A172 (cell line): ENCODE data around the gene SLC1A7. TPM values are rescaled to one million over a fixed set of nuclear protein-coding genes. Genes with fewer than 3 reads are reported as not detected.

ENCODE experiments used
- DNase-seq: peaks from one replicate; pipeline ENCODE4 v3.0.0-alpha.2; 2015; ENCODE audit warnings: low spot score
- total RNA-seq: library from RNA; depleted of rRNA; stranded (reverse); fragments of >200 nt; shearing (Covaris generic); gene quantifications from 2 replicates; pipeline ENCODE4 v1.2.3, GENCODE V29; 2014

SLC1A7 gene
- total RNA-seq, 1 experiment from 2014 or later, result not detected

- DNase-seq, result no peak
These were observed 26.1 kb downstream of the SLC1A7 start for GRCh38 chr1:53116307-53116810.

DNA sequence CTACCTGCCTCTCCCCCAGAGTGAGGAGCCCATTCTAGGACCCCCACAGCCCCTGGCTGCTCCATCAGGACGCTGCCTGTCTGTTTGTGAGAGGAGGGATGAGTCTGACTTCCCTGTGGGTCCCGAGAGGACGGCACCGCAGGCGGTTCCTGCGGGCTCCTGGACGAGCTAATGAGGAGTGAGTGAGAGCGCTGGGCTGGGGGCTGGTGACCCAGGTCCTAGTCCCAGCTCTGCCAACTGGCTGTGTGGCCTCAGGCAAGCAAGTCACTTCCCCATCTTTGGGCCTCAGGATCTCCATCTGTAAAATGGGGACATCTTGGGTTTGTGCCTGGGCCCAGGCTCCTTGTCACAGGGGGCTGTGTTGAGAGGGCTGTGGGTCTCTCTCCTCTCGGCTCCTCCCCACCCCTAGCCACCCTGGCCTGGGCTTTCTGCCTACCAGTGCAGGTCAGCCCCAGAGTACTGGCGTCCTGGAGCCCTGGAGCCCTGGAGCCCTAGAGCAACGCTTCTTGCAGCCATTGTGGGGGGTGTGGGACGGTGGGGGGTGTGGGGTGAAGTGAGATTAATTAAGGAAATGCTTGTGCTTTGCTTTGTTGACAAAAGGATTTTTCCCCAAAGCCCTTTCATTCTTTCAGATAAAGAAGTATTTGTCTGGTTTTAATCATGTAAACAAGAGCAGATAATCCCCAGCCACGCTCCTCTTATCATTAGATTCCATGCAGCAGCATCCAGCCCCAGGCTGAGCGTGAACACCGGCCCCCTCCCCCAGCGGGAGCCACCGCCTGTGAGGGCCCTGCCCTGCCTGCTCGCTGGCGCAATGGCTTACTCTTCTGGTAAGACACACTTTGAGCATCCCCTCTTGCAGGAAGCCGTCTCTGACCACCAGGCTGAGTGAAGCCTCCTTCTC lies 26.8 kb downstream of the SLC1A7 start:
- DNase-seq, result no peak

GRCh38 chr1:53114581-53115400 lies 27.6 kb downstream of the SLC1A7 start:
- no peak for DNase-seq

DNA sequence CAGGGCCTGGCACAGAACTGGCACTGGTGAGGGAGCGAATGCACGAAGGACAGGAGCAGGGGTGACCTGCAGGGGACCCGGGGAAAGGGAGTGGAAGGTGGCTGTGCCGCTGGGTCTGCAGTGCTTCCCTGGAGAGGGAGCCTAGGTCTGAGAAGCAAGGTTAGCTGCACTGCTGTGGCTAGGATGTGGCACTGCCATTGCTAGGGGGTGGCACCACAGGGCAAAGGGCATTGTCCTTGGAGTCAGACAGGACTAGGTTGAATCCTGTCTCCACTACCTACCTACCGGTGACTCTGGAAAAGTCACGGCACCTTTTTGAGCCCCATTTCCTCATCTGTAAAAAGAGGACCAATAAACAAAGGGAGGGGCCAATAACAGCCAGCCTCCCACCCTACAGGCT lies 28.3 kb downstream of the SLC1A7 start:
- DNase-seq, result no peak

- no peak for DNase-seq
These were observed 29.6 kb downstream of the SLC1A7 start for GRCh38 chr1:53112861-53113260.

DNA sequence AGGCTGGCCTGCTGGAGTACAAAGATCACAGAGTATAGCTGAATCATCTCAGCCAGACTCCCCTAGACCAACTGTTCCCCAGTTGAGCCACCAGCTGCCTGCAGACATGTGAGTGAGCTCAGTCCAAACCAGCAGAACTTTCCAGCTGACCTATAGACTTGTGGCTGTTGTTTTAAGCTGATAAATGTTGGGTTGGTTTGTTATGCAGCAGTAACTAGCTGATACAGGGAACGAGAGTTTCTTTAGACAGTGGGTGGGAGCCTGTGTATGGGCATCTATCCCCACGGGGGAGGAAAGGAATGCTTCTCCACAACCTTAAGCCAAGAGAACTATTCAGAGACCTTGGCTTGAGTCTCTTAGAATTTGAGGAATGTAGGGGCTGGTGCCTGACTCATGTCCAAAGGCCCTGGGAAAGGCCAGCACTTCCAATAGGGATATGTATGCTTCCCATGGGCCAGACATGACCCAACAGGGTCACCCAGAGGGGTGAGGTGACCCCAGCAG lies 30.1 kb downstream of the SLC1A7 start:
- peak; percentile 46 for DNase-seq

- no peak for DNase-seq
These were observed 30.7 kb downstream of the SLC1A7 start for GRCh38 chr1:53111693-53112092.

DNA sequence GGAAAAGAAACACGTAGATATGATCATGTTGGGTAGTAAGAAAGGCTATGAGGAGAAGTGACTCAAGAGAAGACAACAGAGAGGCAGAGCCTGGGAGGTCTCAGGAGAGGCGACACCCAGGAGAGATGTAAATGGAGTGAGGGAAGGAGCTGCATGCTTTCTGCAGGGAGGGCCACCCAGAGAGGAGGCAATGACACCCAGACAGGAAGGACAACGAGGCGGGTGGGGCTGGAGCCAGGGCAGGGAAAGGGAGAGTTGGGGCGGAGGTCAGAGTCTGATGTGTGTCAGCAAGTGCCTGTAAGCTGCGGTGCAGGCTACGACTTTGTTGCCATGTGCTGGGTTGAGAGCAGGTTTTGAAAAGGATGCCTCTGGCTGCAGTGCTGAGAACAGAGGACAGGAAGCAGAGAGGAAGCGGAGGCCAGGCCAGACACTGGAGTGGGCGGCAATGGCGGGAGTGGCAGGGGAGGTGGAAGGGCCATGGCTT lies 31.3 kb downstream of the SLC1A7 start:
- no peak for DNase-seq

DNA sequence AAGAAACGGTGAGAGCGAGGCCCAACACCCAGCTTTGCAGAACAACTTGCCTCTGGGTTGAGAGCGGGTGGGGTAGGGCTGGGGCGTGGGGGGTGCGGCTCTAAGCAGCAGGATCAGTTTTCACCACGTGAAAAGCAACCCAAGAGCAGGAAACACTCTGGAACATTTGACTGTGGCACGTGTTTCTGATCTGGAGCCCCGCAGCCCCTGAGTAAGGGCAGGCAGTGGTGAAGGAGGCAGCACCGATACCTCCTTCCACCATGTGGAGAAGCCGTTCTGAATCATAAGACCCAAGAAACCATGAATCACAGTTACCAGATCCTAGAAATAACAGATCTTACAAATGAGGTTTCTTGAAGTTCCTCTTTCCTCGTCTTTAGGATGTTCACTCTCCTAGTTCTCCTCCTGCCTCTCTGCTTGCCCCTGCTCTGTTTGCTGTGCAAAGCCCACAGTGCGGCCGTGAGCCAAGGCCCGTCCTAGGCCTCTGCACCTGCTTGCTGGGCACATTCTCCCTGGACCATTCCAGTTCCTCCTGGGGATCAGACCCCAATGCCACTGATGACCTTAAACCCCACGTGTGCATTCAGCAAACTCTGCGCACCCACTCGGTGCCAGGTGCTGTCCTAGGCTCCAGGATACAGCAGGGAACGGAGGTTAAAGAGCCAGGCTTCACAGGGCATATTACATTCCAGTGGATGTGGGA lies 31.9 kb downstream of the SLC1A7 start:
- no peak for DNase-seq

GRCh38 chr1:53108646-53109580 lies 33.5 kb downstream of the SLC1A7 start:
- no peak for DNase-seq

DNA sequence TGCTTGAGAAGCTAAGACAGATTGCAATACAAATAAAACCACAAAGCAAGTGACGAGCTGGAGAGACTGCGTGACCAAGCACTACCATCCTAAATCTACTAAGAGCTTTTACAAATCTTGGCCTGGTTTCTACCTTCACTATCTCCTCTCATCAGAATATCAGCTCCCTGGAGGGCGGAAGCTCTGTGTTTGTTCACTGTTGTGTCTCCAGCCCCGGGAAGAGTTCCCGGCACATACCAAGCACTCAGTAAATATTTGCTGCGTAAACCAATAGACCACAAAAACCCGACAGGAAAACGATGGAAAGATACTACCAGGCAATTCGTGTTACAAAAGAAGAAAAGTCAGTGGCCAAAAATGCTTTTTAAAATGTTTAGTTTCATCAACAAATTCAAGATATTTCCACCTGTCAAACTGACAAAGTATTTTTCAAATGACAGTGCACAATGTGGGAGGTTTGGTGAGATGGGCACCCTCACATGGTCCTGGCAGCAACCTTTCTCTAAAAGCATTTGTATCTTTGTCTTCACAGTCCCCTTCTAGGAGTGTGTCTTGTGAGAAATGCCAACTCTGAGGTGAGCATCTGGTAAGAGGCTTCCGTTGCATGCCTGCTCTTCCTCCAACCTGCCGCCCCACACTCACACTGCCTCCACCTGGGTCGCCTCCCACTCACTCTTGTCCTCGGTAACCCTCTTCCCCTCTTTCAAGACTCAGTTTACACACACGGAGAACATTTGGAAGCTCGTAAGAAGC lies 34.7 kb downstream of the SLC1A7 start:
- DNase-seq, result peak; percentile 62

- no peak for DNase-seq
These were observed 35.3 kb downstream of the SLC1A7 start for GRCh38 chr1:53107090-53107489.

DNA sequence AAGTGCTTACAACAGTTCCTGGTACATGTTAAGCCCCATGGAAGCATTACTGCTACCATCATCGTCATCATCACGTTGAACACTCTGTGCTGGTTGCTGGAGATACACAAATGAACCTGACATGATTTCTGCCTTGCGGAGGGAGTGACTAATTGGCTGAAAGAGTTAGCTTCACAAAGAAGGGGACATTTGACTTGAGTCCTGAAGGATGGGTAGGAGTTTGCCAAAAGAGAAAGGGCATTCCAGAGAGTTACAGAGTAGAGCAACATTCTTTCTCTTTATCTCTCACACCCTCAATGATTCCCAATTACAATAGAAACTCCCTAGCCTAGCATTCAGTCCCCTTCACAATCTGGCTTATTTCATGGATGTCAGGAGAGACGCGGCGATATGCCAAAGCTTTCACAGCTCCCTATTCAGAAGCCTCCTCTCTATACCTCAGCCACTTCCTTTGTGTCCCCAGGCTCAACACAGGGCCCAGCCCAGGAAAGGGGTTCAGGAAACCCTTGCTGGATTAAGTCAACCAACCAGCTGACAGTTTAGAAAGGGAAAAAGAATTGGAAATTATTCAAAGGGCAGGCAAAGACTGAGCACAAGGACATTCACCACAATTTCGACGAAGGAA lies 38.0 kb downstream of the SLC1A7 start:
- no peak for DNase-seq

GRCh38 chr1:53094533-53094919 lies 47.9 kb downstream of the SLC1A7 start:
- no peak for DNase-seq

- no peak for DNase-seq
These were observed 48.5 kb downstream of the SLC1A7 start for GRCh38 chr1:53093778-53094532.

- DNase-seq, result no peak
These were observed 49.0 kb downstream of the SLC1A7 start for GRCh38 chr1:53093451-53093754.

GRCh38 chr1:53092659-53093450 lies 49.6 kb downstream of the SLC1A7 start:
- DNase-seq, result no peak
